HG02870 (cell line): ENCODE results near the gene TMEM108.

Experiments
- ATAC-seq: cut with Tn5 transposase; IDR thresholded peaks from one replicate; pipeline ENCODE4 v1.9.1; 2021; ENCODE audit warnings: mild to moderate bottlenecking, moderate library complexity; ENCODE audit not compliant: unreplicated experiment

The TMEM108 gene

DNA sequence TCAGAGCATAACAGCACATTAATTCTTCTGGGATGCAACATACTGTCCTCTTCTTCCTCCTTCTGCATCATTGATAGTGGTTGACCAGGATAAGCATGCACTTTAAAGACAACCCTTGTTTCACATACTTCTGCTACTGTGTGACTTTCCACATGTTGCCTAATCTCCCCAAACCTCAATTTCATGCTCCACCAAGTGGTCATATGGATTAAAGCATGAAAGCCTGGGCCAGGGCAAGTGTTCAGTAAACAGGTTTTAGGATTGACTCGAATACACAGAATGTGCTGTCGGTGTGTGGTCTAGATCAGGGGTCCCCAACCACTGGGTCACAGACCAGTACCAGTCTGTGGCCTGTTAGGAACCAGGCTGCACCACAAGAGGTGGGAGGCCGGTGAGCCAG, 339.2 kb downstream of the TMEM108 start:
- no peak for ATAC-seq

- ATAC-seq, result no peak
Measured at GRCh38 chr3:133379926-133380325, 341.7 kb downstream of the TMEM108 start.

GRCh38 chr3:133380481-133381225, 342.5 kb downstream of the TMEM108 start:
- no peak for ATAC-seq

GRCh38 chr3:133381346-133382109, 343.3 kb downstream of the TMEM108 start:
- no peak for ATAC-seq

DNA sequence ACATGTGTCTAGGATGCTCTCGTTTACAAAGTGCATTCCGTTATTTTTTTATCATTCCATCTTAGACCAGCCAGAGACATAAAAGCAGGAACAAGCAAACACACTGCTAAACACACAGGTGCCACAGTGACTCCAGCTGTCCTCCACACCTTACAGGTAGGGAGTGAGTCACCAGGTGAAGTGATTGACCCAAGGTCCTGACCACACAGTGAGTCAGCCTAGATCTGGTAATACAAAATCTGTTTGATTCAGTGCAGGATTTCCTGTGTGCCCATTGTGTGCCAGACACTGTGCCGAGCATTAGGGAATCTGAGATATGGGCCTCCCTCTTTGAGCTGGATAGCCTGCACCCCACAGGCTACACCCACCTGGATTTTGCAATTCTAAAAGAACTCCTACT, 345.0 kb downstream of the TMEM108 start:
- ATAC-seq, result no peak

DNA sequence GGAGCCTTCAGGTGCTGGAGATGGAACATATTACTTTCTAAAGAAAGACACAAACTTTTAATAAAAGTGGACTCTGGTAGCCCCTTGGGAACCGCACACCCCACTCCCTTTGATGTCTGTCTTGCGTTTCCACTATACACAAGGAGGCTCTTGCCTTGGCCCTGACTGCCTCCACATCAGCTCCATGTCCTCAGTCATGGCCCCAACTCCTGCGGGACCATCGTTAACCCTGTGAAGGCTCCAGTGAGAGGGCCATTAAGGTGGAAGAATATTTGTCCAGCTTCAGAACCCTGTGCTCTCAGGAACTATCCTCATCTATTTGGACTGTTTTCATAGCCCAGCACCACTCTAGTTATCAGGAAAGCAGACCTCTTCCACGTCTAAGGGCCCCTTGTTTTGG, 345.6 kb downstream of the TMEM108 start:
- no peak for ATAC-seq

DNA sequence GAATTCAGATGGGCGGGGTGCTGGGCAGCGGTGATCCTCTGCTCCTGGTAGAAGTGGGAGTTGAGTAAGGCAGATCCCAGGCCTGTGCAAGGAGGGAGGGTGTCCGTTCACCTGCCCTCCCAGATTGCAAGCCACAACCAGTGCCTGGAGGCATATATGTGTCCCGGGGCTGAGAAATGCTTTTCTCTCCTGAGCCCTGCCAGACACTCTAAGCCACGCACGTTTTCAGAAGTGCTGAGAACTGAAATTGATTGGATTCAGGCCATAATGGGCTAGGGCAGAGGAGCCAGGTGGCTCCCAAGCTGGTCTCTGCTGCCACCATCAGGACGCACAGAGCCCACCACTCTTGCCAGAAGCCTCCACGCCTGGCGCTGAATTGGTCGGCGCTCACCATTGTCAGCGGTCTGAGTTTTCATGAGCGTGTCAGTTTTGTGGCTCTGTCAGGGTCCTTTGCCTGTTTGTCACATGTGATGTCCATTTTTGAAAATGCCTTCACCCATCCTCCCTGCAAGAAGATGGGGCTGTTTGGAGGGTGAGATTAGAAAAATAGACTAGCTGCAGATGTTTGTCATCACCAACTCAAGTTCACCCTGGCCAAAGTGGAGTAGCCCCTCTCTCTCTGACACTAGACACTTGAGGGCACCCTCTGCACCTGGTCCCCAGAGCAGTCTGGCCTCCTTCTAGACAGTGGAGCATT, 346.3 kb downstream of the TMEM108 start:
- ATAC-seq, result peak; percentile 72

DNA sequence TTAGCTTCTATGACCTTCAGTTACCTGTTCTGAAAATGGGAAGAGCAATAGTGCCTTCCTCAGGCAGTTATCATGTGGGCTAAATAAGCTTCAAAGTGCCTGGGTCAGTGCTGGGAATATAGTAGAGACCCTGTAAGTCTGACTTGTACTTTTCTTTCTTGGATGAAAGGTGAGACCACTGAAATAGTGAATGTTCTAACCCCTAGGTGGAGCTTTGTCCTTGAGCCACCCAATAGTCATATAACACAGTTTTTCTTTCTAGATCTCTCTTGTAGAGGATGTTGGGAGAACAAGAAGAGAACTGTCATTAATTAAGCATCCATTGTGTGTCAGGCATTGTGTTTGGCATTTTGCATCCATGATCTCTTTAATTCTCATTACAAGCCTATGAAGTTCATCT, 348.7 kb downstream of the TMEM108 start:
- ATAC-seq, result no peak

GRCh38 chr3:133387341-133387740, 349.1 kb downstream of the TMEM108 start:
- ATAC-seq, result no peak

DNA sequence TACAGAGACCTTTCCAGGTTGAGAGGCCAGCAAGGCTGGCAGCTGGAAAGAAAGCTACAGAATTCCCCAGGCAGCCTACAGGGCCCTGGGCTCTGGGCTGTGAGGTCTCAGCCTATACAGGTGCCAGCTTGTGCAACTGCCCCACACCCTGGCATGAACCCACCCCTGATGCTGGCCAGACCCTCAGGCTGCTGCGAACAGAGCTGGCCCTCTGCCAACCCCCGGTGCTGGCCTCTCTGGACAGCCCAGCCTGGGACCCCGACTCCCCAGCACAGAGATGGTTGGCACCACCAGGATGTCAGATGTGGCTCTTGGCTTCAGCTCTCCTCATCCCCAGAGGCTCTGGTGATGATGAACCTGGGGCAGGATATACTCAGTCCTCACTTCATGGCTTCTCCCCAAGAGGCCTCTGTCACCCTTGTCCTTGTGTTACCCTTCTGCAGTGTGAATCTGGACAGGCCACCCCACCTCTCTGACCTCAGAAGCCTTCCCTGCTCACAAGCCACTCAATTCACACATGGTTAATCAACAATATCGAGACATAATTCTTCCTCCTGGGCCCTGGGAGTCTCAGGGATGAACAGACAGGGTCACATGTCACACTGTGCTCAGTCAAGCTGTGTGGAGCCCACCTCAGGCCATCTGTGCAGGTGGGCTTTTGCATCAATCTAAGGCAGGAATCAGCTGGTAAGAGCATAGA, 350.7 kb downstream of the TMEM108 start:
- no peak for ATAC-seq

- no peak for ATAC-seq
Measured at GRCh38 chr3:133390715-133391114, 352.5 kb downstream of the TMEM108 start.

- no peak for ATAC-seq
Measured at GRCh38 chr3:133393204-133393603, 355.0 kb downstream of the TMEM108 start.

DNA sequence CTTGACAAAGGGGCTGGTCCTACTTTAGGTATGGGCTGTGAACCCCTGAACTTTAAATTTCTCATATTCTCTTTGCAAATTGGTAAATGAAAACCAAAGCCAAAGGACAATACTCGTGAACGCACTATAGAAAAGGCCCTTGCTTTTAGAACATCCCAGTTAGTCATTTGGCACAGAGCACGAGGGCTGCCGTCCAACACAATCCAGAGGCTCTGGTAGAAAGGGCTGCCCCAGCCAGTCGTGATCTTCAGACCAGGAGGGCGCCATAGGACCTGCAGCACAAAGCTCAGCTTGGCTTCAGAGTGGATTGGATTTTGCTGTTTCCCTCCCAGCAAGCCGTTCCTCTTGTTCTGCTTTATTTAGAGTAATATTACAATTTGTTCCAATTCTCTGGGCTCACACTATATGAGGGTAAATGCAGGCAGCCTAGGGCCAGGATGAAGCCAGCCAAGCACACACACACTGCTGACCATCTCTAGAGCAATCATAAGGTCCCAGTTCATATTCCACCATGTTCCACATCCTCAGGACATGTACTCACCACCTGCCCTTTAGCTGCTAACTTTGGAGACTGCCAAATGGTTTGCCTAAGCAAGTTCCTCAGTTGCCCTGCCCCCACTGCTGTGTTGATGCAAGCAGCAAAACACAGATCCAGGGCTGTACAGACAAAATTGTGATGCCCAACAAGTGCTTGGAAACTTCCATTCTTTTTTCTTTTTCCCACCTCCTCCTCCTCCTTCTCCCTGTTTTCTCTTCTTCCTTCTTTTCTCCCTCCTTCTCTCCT, 355.7 kb downstream of the TMEM108 start:
- no peak for ATAC-seq

DNA sequence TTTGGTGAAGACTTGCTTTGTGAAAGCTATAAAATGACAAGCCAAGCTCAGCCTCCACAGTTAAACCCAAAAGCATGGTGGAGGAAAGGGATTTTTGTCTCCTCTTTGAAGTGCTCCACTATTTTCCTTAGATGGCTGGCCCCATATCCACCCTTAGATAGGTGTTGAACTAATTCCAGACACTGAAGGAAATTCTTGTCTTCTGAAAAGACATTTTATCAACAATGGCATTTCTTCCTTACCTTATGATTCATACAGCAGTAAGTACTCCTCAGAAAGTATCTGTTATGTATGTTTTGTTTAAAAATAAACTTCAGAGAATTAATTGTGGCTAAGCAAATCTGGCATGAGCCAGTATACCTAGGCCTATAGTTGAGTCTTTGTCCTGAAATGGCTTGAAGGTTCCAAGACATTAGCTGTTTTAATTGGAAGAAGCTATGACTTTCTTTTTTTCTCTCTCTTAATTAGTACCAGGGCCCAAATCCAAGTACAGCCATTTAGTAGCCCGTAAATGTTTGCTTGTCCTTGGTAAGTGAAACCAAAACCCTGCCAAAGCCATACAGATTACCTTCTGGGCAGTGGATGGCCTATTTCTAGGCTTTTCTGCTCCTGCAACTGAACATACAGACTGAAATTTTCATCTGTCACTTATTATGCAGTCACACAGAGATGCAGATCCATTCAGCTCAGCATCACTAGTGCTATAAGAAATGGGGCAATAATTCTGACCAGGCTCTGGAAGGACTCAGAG, 356.5 kb downstream of the TMEM108 start:
- no peak for ATAC-seq

DNA sequence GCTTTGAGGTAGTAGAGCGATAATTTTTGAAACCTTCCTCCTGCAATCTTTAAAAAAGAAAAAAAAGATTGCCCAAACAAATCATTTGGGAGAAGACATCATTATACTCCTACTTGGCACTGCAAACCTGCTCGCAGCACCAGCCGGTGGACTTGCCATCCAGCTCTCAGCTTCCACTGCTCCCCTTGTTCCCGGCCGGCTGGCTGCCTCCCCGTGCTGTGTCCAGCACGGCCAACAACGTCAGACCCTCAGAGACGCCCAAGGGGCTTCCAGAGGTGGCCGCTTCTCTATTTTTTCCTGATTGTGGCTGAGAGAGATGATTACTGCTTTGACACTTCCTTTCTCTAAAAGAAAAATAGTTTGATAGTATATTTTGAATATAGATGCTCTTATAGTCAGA, 358.7 kb downstream of the TMEM108 start:
- no peak for ATAC-seq

GRCh38 chr3:133400006-133400515, 361.9 kb downstream of the TMEM108 start, which contains the start of gene BFSP2:
Gene BFSP2 (plus strand): TSS chr3:133400056. CDS start chr3:133400084, 28 bp downstream.
- no peak for ATAC-seq

DNA sequence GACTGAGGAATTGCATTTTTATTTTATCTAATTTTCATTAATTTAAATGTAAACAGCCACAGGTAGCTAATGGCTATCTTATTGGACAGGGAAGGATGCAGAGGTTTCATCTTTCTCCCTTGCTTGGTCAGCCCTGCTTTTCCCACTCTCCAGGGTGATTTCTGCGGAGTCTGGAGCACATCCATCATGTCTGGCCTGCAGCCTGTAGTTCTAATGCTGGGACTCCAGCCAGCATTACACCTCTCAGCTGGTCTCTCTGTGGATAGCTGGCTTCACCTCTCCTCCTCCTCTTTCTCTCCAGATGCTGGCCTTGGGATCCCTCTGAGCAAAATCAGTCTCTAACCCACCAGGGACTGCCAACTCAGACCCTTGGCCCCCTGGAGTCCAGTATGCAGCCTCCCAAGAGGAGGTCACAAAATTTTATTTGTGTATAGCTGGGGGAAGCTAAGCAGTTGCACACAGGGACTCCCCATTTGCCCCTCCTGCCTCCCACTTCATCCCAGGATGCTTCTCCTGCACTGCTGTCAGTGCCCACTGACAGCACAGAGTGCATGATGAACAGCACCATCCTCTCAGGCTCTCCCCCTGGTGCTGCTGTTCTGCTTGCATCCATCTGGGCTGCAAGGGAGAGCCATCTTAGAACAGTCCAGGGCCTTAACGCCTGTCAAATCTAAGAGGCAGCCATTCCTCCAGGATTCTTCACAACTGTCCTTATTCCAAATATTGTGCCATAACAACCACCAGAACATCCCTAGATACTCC, 363.4 kb downstream of the TMEM108 start:
- no peak for ATAC-seq

DNA sequence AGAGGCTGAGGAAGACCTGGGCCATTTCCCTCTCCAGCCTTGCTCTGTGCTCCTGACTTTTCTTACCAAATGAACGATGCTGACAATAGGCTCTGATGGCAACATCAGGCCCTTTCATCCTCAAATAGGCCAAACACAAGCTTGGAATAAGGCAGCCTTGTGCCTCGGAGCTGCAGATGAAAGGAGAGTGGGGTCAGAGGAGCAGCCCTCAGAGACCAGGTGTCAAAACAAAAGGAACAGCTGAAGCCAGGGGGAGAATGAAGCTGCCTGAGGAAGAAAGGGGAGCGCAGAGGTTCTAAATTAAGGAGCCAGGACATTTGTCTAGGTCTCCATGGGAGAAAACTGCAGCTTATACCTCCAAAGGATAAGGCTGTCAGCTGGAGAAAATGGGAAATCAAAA, 366.7 kb downstream of the TMEM108 start:
- ATAC-seq, result no peak

GRCh38 chr3:133408366-133408765, 370.2 kb downstream of the TMEM108 start:
- no peak for ATAC-seq
